NCI-H146 treated with DMSO at 0.1 percent for 48 hours (cell line): ENCODE data around the gene PEX11B.
A peak's percentile ranks its signal among the peaks of the same experiment; 100 is the strongest.

Experiments used
- DNase-seq: peaks from one replicate; lab custom pipeline; 2025; ENCODE audit not compliant: unreplicated experiment; lab: John Stamatoyannopoulos, UW

The PEX11B gene

GRCh38 chr1:145918144-145918991, at the start of gene PEX11B:
PEX11B (minus strand) TSS chr1:145918717; CDS start chr1:145918688, 29 bp downstream.
- DNase-seq = peak; percentile 65

GRCh38 chr1:145967288-145967687, 48.8 kb upstream of the PEX11B start:
- no peak for DNase-seq

GRCh38 chr1:145965119-145965744, 46.7 kb upstream of the PEX11B start:
- DNase-seq = no peak

- peak; percentile 85 for DNase-seq
Measured at GRCh38 chr1:145964328-145965118, 46.0 kb upstream of the PEX11B start, which contains the start of the genes ANKRD34A and POLR3GL. ANKRD34A (minus strand) TSS chr1:145964575; CDS start chr1:145961759, 2,816 bp downstream. POLR3GL (plus strand) TSS chr1:145964690; CDS start chr1:145974866, 10,176 bp downstream.

- peak; percentile 34 for DNase-seq
Measured at GRCh38 chr1:145963265-145964019, 44.9 kb upstream of the PEX11B start.

- DNase-seq = peak; percentile 28
Measured at GRCh38 chr1:145962157-145963102, 43.9 kb upstream of the PEX11B start.

- DNase-seq = peak; percentile 14
Measured at GRCh38 chr1:145961425-145962156, 43.1 kb upstream of the PEX11B start.

- no peak for DNase-seq
Measured at GRCh38 chr1:145961109-145961424, 42.5 kb upstream of the PEX11B start.

GRCh38 chr1:145960468-145961108, 42.1 kb upstream of the PEX11B start:
- DNase-seq = peak; percentile 53

GRCh38 chr1:145959957-145960467, 41.5 kb upstream of the PEX11B start:
- DNase-seq = no peak

GRCh38 chr1:145959333-145959732, 40.8 kb upstream of the PEX11B start:
- no peak for DNase-seq

GRCh38 chr1:145958734-145959133, 40.2 kb upstream of the PEX11B start:
- DNase-seq = no peak

- peak; percentile 90 for DNase-seq
Measured at GRCh38 chr1:145957443-145958319, 39.2 kb upstream of the PEX11B start, which contains the start of gene LIX1L. LIX1L (minus strand) TSS chr1:145958017; CDS start chr1:145957927, 90 bp downstream.

GRCh38 chr1:145956781-145957442, 38.4 kb upstream of the PEX11B start:
- no peak for DNase-seq

- no peak for DNase-seq
Measured at GRCh38 chr1:145956361-145956760, 37.8 kb upstream of the PEX11B start.

- no peak for DNase-seq
Measured at GRCh38 chr1:145955436-145955835, 36.9 kb upstream of the PEX11B start.

GRCh38 chr1:145953861-145954260, 35.3 kb upstream of the PEX11B start:
- DNase-seq = no peak
